ENCODE results near the gene AGT.

The AGT gene

DNA sequence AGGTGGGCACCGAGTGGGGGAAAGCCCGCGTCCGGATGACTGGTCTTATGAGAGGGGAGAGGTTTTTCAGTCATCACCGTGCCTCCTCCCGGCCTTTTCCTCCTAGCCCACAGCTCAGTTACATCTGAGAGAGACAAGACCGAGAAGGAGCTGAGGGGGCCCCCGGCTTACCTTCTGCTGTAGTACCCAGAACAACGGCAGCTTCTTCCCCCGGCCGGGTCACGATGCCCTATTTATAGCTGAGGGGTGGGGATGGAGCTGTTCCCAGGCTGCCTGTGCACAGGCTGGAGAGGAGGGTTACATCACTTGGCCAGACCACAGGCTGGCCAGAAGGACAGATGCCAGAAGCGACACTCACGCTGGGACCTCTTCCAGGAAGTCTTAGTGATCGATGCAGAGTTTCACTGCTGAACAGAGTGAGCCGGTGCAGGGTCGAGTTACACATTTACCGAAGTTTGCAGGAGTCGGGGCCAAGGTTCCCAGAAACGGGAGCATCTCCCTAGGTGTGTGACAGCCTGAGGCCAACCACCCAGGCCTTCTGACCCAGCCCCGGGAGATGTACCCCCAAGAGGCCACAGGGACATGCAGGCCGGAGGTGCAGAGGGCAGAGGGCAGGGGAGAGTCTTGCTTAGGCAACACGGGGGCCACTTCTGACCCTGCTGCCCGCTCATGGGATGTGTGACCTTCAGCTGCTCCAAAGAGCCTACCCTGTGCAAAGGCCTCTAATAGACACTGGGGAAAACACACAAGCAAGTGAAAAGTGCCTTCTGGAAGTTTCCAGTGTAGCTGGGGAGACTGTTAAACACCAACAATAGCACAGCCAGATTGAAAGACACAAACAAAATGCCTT lies at the start of gene AGT:
TSS of gene AGT (minus strand) at position 208 of the 850 bp plus-strand sequence. CDS start 3,299 bp downstream, outside the sequence.
- Histone ChIP-seq H2AFZ (ENCODE audit: low read length) (no peak within 1 kb of the TSS), H3F3A (ENCODE audit: insufficient read depth, low read length) (no peaks in the 10 kb centered on the region), H3K9ac (ENCODE audit: low read length) (no peak within 1 kb of the TSS), H3K9me2 (replicated peaks; ENCODE audit: insufficient read depth, low read length) (no peaks in the 10 kb centered on the region), H3K36me3 (replicated peaks; ENCODE audit: insufficient read depth, low read length) (no peaks in the 10 kb centered on the region), H3K4me2 (ENCODE audit: low read depth, low read length) (no peak within 1 kb of the TSS), H3K27ac (ENCODE audit: low read length) (no peak within 1 kb of the TSS), H4K20me1 (ENCODE audit: insufficient read depth, low read length) (no peaks in the 10 kb centered on the region), H3K27me3 (replicated peaks; ENCODE audit: insufficient read depth, low read length) (no peaks in the 10 kb centered on the region), H3K4me1 (ENCODE audit: low read length) (no peaks in the 10 kb centered on the region), H3K79me2 (ENCODE audit: low read length) (no peaks in the 10 kb centered on the region), H3K9me3 (replicated peaks; ENCODE audit: insufficient read depth, low read length) (no peaks in the 10 kb centered on the region), H3K4me3 (ENCODE audit: low read length) (no peak within 1 kb of the TSS)
- TF ChIP-seq, protein P1, sequence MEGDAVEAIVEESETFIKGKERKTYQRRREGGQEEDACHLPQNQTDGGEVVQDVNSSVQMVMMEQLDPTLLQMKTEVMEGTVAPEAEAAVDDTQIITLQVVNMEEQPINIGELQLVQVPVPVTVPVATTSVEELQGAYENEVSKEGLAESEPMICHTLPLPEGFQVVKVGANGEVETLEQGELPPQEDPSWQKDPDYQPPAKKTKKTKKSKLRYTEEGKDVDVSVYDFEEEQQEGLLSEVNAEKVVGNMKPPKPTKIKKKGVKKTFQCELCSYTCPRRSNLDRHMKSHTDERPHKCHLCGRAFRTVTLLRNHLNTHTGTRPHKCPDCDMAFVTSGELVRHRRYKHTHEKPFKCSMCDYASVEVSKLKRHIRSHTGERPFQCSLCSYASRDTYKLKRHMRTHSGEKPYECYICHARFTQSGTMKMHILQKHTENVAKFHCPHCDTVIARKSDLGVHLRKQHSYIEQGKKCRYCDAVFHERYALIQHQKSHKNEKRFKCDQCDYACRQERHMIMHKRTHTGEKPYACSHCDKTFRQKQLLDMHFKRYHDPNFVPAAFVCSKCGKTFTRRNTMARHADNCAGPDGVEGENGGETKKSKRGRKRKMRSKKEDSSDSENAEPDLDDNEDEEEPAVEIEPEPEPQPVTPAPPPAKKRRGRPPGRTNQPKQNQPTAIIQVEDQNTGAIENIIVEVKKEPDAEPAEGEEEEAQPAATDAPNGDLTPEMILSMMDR (IDR thresholded peaks at IDR 0.05; ENCODE audit: low read length) = no peak
- TF ChIP-seq EZH2 (optimal IDR thresholded peaks at IDR 0.05; ENCODE audit: low read depth, low read length) (no peak), EZH2phosphoT487 (IDR thresholded peaks at IDR 0.05; ENCODE audit: low read length) (no peak)
- DNase-seq = no peak

DNA sequence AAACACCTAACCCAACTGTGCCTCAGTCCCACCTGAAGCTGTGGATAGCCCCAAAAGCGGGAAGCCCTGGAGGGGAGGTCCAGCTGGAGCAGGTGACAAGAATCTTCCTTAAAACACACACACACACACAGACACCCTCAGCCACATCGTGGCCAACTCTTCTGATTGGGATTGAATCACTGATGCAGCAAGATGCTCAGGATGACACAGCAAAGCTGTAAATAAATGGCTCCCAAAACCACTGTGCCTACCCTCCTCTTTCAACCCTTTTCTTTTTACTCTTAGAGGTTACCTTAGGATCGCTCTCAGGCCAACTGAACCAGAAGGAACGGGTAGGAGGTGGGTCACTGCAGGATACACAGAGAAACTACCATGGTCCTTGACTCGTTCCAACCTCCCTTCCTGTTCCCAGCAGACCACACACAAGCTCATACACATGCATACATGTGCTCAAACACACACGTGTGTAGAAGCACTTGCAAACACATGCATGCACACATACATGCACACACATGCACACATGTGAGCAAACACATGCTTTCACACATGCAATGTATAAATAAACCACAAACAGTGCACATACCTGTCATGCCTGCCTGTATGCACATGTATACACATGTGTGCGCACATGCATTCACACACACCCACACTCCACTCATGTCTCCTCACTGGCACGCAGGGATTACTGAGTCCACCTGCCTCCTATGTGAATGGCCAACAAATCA lies 47.7 kb upstream of the AGT start:
- Histone ChIP-seq H3K79me2 (ENCODE audit: low read length) (no peaks in the 10 kb centered on the region), H3K27me3 (replicated peaks; ENCODE audit: insufficient read depth, low read length) (no peaks in the 10 kb centered on the region)

DNA sequence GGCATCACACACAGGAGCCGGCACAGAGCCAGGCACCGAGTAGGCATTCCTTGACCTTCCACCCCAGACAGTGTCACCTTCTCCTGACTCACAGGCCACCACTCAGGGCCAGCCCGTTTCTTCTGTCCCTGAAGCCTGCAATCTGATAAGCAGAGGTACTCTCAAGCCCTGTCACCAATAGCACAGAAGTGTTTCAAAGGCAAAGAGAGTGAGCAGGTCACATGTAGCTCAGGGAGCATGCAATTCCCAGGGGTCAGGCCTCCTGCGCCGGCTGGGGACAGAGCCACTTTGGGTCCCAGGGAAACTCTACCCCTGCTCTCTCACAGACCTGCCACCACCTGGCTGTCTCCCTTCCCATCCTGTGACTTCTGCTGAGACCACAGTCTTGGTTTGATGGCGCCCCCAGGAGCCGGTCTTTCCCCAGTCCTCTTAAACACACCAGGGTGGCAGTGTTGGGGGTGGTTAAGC lies 46.5 kb upstream of the AGT start:
- Histone ChIP-seq H3F3A (ENCODE audit: insufficient read depth, low read length) (no peaks in the 10 kb centered on the region), H4K20me1 (ENCODE audit: insufficient read depth, low read length) (no peaks in the 10 kb centered on the region), H2AFZ (ENCODE audit: low read length) (no peak overlapping the region), H3K4me1 (ENCODE audit: low read length) (no peaks in the 10 kb centered on the region), H3K36me3 (replicated peaks; ENCODE audit: insufficient read depth, low read length) (no peaks in the 10 kb centered on the region), H3K4me2 (ENCODE audit: low read depth, low read length) (no peak overlapping the region), H3K79me2 (ENCODE audit: low read length) (no peaks in the 10 kb centered on the region), H3K4me3 (ENCODE audit: low read length) (no peak overlapping the region), H3K27ac (ENCODE audit: low read length) (no peak overlapping the region), H3K27me3 (replicated peaks; ENCODE audit: insufficient read depth, low read length) (no peaks in the 10 kb centered on the region), H3K9me2 (replicated peaks; ENCODE audit: insufficient read depth, low read length) (no peaks in the 10 kb centered on the region), H3K9ac (ENCODE audit: low read length) (no peak overlapping the region), H3K9me3 (replicated peaks; ENCODE audit: insufficient read depth, low read length) (no peaks in the 10 kb centered on the region)
- DNase-seq = no peak
- TF ChIP-seq, protein P1 (IDR thresholded peaks at IDR 0.05; ENCODE audit: low read length) = no peak
- TF ChIP-seq EZH2 (optimal IDR thresholded peaks at IDR 0.05; ENCODE audit: low read depth, low read length) (no peak), EZH2phosphoT487 (IDR thresholded peaks at IDR 0.05; ENCODE audit: low read length) (no peak)

More for the DNA sequence above, 47.7 kb upstream of the AGT start:
- H3F3A ChIP-seq (ENCODE audit: insufficient read depth, low read length) = no peaks in the 10 kb centered on the region
- no peaks in the 10 kb centered on the region for H3K9me3 ChIP-seq (replicated peaks; ENCODE audit: insufficient read depth, low read length)
- DNase-seq = no peak
- no peak overlapping the region for H2AFZ ChIP-seq (ENCODE audit: low read length)
- no peaks in the 10 kb centered on the region for H3K4me1 ChIP-seq (ENCODE audit: low read length)
- no peak for TF ChIP-seq EZH2 (optimal IDR thresholded peaks at IDR 0.05; ENCODE audit: low read depth, low read length)
- no peak overlapping the region for H3K4me3 ChIP-seq (ENCODE audit: low read length)
- no peak overlapping the region for H3K4me2 ChIP-seq (ENCODE audit: low read depth, low read length)
- no peaks in the 10 kb centered on the region for H3K36me3 ChIP-seq (replicated peaks; ENCODE audit: insufficient read depth, low read length)
- no peak overlapping the region for H3K9ac ChIP-seq (ENCODE audit: low read length)
- H3K9me2 ChIP-seq (replicated peaks; ENCODE audit: insufficient read depth, low read length) = no peaks in the 10 kb centered on the region
- no peaks in the 10 kb centered on the region for H4K20me1 ChIP-seq (ENCODE audit: insufficient read depth, low read length)
- no peak overlapping the region for H3K27ac ChIP-seq (ENCODE audit: low read length)
